Measurements from ENCODE around the gene RNF166. TPM values are rescaled to one million over a fixed set of nuclear protein-coding genes. Genes with fewer than 3 reads are reported as not detected.

RNF166 gene
- total RNA-seq, 6 experiments from 2014 or later, result 10.3 to 18.3 (median 13.2) TPM

DNA sequence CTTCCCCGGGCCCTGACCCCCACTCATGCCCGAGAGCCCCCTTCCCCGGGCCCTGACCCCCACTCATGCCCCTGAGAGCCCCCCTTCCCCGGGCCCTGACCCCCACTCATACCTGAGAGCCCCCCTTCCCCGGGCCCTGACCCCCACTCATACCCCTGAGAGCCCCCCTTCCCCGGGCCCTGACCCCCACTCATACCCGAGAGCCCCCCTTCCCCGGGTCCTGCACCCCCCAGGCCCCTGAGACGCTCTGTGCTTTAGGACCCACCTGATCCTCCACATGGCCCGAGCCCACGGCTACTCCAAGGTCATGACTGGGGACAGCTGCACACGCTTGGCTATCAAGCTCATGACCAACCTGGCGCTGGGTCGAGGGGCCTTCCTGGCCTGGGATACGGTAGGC lies 6.8 kb upstream of the RNF166 start:
- peaks cover 5% of the 10 kb centered on the region for H3K27me3 Mint-ChIP-seq (ENCODE audit: insufficient read depth)
- TF ChIP-seq, protein P1, sequence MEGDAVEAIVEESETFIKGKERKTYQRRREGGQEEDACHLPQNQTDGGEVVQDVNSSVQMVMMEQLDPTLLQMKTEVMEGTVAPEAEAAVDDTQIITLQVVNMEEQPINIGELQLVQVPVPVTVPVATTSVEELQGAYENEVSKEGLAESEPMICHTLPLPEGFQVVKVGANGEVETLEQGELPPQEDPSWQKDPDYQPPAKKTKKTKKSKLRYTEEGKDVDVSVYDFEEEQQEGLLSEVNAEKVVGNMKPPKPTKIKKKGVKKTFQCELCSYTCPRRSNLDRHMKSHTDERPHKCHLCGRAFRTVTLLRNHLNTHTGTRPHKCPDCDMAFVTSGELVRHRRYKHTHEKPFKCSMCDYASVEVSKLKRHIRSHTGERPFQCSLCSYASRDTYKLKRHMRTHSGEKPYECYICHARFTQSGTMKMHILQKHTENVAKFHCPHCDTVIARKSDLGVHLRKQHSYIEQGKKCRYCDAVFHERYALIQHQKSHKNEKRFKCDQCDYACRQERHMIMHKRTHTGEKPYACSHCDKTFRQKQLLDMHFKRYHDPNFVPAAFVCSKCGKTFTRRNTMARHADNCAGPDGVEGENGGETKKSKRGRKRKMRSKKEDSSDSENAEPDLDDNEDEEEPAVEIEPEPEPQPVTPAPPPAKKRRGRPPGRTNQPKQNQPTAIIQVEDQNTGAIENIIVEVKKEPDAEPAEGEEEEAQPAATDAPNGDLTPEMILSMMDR (IDR thresholded peaks at IDR 0.05), result no peak
- no peak overlapping the region for H3K4me3 Mint-ChIP-seq
- DNase-seq, result no peak
- no peak overlapping the region for H3K27ac Mint-ChIP-seq
- H3K9me3 Mint-ChIP-seq, result no peaks in the 10 kb centered on the region
- peaks cover 21% of the 10 kb centered on the region for H3K36me3 Mint-ChIP-seq (ENCODE audit: low read depth)
- H3K4me1 Mint-ChIP-seq (ENCODE audit: low read depth), result no peaks in the 10 kb centered on the region

DNA sequence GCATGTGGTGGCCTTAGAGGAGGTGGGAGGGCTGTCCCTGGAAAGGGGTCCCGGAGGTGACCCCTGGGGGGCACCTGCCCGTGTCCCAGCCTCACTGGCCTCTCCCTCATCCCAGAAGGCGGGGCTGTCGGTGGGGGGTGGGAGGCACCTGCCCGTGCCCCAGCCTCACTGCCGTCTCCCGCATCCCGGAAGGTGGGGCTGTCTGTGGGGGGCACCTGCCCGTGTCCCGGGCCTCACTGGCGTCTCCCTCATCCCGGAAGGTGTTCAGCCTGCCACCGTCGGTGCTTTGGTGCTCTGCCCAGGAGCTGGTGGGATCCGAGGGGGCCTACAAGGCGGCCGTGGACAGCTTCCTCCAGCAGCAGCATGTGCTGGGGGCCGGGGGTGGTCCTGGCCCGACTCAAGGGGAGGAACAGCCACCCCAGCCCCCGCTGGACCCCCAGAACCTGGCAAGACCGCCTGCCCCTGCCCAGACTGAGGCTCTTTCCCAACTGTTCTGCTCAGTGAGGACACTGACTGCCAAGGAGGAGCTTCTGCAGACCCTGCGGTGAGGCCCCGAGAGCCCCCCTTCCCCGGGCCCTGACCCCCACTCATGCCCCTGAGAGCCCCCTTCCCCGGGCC lies 6.3 kb upstream of the RNF166 start:
- Mint-ChIP-seq H3K27ac (no peak overlapping the region), H3K9me3 (no peaks in the 10 kb centered on the region), H3K4me3 (no peak overlapping the region), H3K27me3 (ENCODE audit: insufficient read depth) (peaks cover 5% of the 10 kb centered on the region), H3K36me3 (ENCODE audit: low read depth) (peaks cover 15% of the 10 kb centered on the region), H3K4me1 (ENCODE audit: low read depth) (peaks cover 5% of the 10 kb centered on the region)
- DNase-seq, result no peak
- TF ChIP-seq, protein P1 (IDR thresholded peaks at IDR 0.05), result no peak

DNA sequence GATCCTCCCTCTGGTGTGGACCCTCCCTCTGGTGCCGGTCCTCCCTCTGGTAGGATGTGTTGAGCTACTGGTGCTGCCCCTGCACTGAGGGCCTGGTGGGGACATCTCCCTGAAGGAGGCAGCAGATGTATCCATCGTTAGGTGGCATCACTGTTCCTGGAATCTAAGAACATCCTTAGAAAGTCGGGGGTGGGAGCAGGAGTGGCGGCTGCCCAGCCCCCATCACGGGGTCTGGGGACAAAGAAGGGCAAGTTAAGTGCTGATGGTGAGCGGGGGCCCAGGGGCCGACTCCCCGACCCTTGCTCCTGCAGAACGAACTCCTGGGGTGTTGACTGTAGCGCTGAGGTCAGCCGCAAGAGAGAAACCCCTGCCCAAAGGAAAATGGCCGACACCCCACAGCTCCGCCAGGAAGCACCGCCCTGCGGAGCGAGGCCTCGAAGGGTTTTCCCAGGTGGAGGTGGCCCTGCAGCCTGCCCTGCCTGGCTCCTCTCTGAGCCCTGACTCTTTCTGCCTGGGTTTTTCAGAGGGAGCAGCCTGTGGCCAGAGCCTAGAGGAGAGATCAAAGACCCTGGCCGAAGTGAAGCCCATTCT lies 5.6 kb upstream of the RNF166 start:
- H3K27me3 Mint-ChIP-seq (ENCODE audit: insufficient read depth), result peaks cover 5% of the 10 kb centered on the region
- H3K36me3 Mint-ChIP-seq (ENCODE audit: low read depth), result peaks cover 9% of the 10 kb centered on the region; the same call in 1 of the 2 replicates
- TF ChIP-seq, protein P1 (IDR thresholded peaks at IDR 0.05), result no peak
- H3K9me3 Mint-ChIP-seq, result no peaks in the 10 kb centered on the region
- peaks cover 11% of the 10 kb centered on the region for H3K4me1 Mint-ChIP-seq (ENCODE audit: low read depth)
- H3K4me3 Mint-ChIP-seq, result no peak overlapping the region
- no peak overlapping the region for H3K27ac Mint-ChIP-seq
- no peak for DNase-seq

DNA sequence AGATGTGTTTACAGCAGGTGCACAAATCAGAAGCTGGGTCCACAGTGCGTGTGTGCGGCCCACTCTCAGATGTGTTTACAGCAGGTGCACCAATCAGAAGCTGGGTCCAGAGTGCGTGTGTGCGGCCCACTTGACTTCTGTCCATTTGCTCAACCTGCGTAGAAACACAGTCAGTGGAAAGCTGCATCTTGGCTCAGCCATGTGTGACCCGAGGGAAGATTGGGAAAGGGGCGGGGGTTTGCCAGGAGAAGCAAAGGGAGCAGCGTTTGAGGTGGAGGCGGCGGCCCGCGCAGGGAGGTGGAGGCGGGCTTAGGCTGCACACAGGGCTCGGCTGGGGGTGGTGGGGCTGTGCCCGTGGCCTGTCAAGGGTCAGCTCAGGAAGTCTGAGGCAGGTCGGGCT lies 4.3 kb upstream of the RNF166 start:
- DNase-seq, result no peak
- peak overlapping the region; percentile 46; the same call in 1 of the 2 replicates for H3K27ac Mint-ChIP-seq
- H3K4me3 Mint-ChIP-seq, result no peak overlapping the region
- H3K4me1 Mint-ChIP-seq (ENCODE audit: low read depth), result peaks cover 11% of the 10 kb centered on the region
- no peaks in the 10 kb centered on the region for H3K9me3 Mint-ChIP-seq
- H3K36me3 Mint-ChIP-seq (ENCODE audit: low read depth), result peaks cover 4% of the 10 kb centered on the region; the same call in 1 of the 2 replicates
- peaks cover 5% of the 10 kb centered on the region for H3K27me3 Mint-ChIP-seq (ENCODE audit: insufficient read depth)
- TF ChIP-seq, protein P1 (IDR thresholded peaks at IDR 0.05), result no peak

DNA sequence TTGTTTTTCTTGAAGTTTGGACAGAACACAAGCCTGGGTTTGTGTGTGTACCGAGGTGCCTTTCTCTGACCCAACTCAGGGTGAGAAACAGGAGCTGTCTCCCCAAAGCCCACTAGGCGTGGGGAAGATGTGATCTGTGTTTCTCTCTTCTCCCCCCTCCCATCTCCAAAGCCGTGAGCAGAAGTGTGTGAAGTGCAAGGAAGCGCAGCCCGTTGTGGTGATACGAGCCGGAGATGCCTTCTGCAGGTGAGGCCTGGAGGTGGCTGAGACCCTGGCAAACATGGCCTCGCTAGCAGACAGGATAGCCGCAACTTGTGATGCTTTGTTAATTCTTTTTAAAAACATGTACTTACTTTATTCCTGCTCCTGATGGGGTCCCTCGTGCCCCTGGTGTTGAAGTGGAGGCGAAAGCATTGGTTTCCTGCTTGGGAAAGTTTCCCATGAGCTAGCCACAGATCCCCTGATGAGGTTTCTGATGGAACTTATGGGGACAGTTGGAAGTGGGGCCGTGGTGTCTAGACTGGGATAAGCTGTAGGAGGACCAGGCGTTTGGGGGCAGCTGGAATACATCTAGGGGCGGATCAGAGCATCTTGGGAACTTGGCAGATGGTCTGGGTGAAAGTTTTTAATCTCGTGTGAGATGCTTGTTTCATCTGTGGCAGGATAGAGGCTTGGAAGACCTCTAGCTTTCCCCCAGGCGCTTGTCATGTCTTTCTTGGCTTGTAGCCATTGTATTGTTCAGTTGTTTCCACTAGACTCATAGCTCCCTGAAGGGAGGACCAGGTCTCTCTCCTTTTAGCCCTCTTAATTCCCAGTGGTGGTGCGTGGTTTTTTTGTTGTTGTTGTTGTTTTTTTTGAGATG lies 988 bp upstream of the RNF166 start:
- peak overlapping the region; percentile 39 for H3K27ac Mint-ChIP-seq

More for the DNA sequence above, 988 bp upstream of the RNF166 start:
- Mint-ChIP-seq H3K4me3 (peak overlapping the region; percentile 93), H3K36me3 (ENCODE audit: low read depth) (no peaks in the 10 kb centered on the region), H3K27me3 (ENCODE audit: insufficient read depth) (peaks cover 3% of the 10 kb centered on the region), H3K4me1 (ENCODE audit: low read depth) (peaks cover 26% of the 10 kb centered on the region), H3K9me3 (no peaks in the 10 kb centered on the region)
- DNase-seq, result peak; percentile 24
- TF ChIP-seq, protein P1 (IDR thresholded peaks at IDR 0.05), result no peak

Data from HFFc6 (cell line).